B cell (primary cell): ENCODE data around the gene PTPN11.
"Not testable (repeated sequence)": the region's sequence is repeated elsewhere in the genome, so short reads cannot be mapped to it uniquely, and the experiment has no call there.

Source experiments
- CTCF ChIP-seq: fragments of 200-600 bp; IDR thresholded peaks from one replicate; pipeline ENCODE4 v1.8.0; 2022; ENCODE audit warnings: antibody characterized with exemption, mild to moderate bottlenecking
- EZH2 ChIP-seq: IDR thresholded peaks from 2 replicates; pipeline ENCODE4 v1.6.1; 2012; ENCODE audit warnings: borderline replicate concordance, low read depth, mild to moderate bottlenecking, moderate library complexity, low read length; ENCODE audit not compliant: insufficient read depth, poor library complexity, severe bottlenecking

GRCh38 chr12:112519841-112520340 is 101.1 kb downstream of the PTPN11 start:
- not testable (repeated sequence) for TF ChIP-seq CTCF, EZH2
